Left lung (tissue), 10 donors: ENCODE results near the gene MCF2L2. TPM values are rescaled to one million over a fixed set of nuclear protein-coding genes. Genes with fewer than 3 reads are reported as not detected.
A peak's percentile ranks its signal among the peaks of the same experiment; 100 is the strongest.

Experiments
- ATAC-seq: fragments of 200-7000 bp; cut with Tn5 transposase; one replicate; pipeline ENCODE4 v1.9.1; 2020; ENCODE audit warnings: moderate library complexity
- DNase-seq, 4 donors: peaks; one replicate each; pipeline ENCODE4 v3.0.0-alpha.2; 2013 to 2020
- H3K27ac ChIP-seq, 2 donors: fragments of 200-600 bp; sonication (generic) in 1 of 2; one replicate each; pipeline versions ENCODE4 v1.5.0 to v1.8.0; 2020 to 2021
- H3K27me3 ChIP-seq, 2 donors: fragments of 200-600 bp; sonication (generic) in 1 of 2; one replicate each; pipeline versions ENCODE4 v1.5.0 to v1.8.0; 2020 to 2021
- H3K36me3 ChIP-seq, 2 donors: fragments of 200-600 bp; sonication (generic) in 1 of 2; one replicate each; pipeline versions ENCODE4 v1.5.0 to v1.8.0; 2020 to 2021
- H3K4me1 ChIP-seq, 2 donors: fragments of 200-600 bp; one replicate each; pipeline ENCODE4 v1.8.0; 2021
- H3K4me3 ChIP-seq, 2 donors: fragments of 200-600 bp; sonication (generic) in 1 of 2; one replicate each; pipeline versions ENCODE4 v1.5.0 to v1.8.0; 2020 to 2021; ENCODE audit warnings: mild to moderate bottlenecking in 1 of 2
- H3K9me3 ChIP-seq, 2 donors: fragments of 200-600 bp; sonication (generic) in 1 of 2; one replicate each; pipeline versions ENCODE4 v1.5.0 to v1.8.0; 2020 to 2021
- CTCF ChIP-seq, 2 donors: fragments of 200-600 bp; sonication (generic) in 1 of 2; IDR thresholded peaks; one replicate each; pipeline versions ENCODE4 v1.5.0 to v1.8.0; 2021; ENCODE audit warnings: antibody characterized with exemption in 2 of 2
- intact Hi-C, 2 donors: fragments of 100-400 bp; cut with DNase I; formaldehyde crosslinking; loops; one replicate each; pipeline versions ENCODE4 v1.11.2 to v1.14.2; 2022
- polyA plus RNA-seq, 6 donors: library from polyadenylated mRNA; unstranded; fragments of 120-200 nt; gene quantifications; one replicate each; pipeline ENCODE4 v1.2.1, GENCODE V29; 2013; ENCODE audit not compliant: insufficient read length in 6 of 6
- total RNA-seq, 2 donors: library from RNA; stranded (reverse); fragmentation: NEBNext Ultra II Directional; extraction: Animal tissue kit (Norgen Biotek cat#: 25700); gene quantifications; one replicate each; pipeline ENCODE4 v1.2.1, GENCODE V29; 2021
- donor health status: DM: no; HTN: yes; CAD: no.
- donor health status: DM: no; HTN: no; CAD: no.

MCF2L2 gene
- total and polyA plus RNA-seq, 8 donors, result 0.41 to 3.5 (median 2.2) TPM

DNA sequence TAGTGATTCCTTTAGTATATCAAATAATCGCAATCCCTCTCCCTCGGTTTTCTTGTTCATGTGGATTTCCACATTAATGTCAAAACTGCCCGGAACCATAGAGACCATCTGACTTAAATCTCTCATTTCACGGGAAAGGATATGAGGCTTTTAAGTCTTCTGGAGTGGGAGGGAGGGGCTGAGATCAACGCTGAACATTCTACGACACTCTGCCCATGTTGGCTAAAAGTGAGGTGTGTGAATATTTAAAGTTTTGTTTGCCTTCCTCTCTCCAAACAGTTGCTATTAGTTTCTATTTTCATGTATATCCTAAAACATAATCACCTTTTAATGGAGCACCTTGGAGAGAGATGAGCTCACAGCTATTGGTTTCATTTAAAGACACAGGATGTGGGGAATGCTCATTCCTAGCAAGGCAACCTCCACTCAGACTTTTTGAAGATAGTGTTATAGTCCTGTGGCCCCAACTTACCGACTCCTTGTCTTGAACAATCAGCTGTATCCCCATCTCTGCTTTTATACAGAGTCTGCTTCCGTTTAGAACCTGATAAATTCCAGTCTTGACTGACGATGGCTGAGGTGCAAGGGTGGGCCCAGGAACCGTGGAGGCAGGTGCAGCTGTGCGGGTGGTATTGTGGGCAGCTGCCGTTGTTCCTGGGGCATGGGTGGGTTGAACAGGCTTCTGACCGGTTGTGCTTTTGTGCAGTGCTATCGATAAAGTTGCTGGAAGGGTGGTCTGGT lies 275.0 kb downstream of the MCF2L2 start:
- Histone ChIP-seq H3K27me3 (no peaks in the 10 kb centered on the region), H3K4me1 (no peaks in the 10 kb centered on the region), H3K27ac (peak overlapping the region in 1 of 2 donors; percentile 56), H3K36me3 (no peaks in the 10 kb centered on the region), H3K4me3 (no peak overlapping the region), H3K9me3 (no peaks in the 10 kb centered on the region)
- peak; percentile 66 for ATAC-seq
- intact Hi-C loops, result no loop called here
- TF ChIP-seq CTCF (IDR thresholded peaks at IDR 0.05), result no peak
- DNase-seq, result peak in 1 of 4 donors; percentile 11

GRCh38 chr3:183151821-183152351 lies 276.5 kb downstream of the MCF2L2 start:
- DNase-seq, result peak in 3 of 4 donors; percentile 30 to 76 (median 63)

DNA sequence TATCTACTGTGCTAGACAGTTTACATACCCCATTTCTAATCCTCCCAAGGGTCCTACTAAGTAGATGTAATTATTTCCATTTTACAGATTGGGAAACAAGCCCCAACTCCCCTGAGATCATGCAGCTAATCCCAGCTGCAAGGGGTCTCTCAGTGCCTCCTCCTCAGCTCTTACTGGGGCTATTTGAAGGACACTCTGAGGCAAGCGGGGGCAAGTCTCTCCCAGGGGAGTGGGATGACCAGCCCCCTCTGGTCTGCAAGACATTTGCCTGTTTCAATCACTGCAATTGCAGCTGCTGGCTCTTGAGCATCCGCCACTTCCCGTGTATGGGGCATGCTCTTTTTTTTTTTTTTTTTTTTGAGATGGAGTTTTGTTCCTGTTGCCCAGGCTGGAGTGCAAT lies 277.3 kb downstream of the MCF2L2 start:
- H3K4me1 ChIP-seq, result no peaks in the 10 kb centered on the region
- ATAC-seq (no peak), DNase-seq (no peak)
- no peak overlapping the region for H3K4me3 ChIP-seq
- peaks cover 0 to 5% of the 10 kb centered on the region in 2 donors for H3K27me3 ChIP-seq
- no peaks in the 10 kb centered on the region for H3K36me3 ChIP-seq
- intact Hi-C loops, result no loop called here
- no peaks in the 10 kb centered on the region for H3K9me3 ChIP-seq
- peak overlapping the region in 1 of 2 donors; percentile 35 for H3K27ac ChIP-seq
- TF ChIP-seq CTCF (IDR thresholded peaks at IDR 0.05), result no peak

More at GRCh38 chr3:183151821-183152351, 276.5 kb downstream of the MCF2L2 start:
- Histone ChIP-seq H3K4me3 (no peak overlapping the region), H3K4me1 (no peaks in the 10 kb centered on the region), H3K27me3 (peaks cover 0 to 5% of the 10 kb centered on the region in 2 donors), H3K36me3 (no peaks in the 10 kb centered on the region), H3K27ac (peak overlapping the region; percentile 53 to 56), H3K9me3 (no peaks in the 10 kb centered on the region)
- intact Hi-C loops, result no loop called here
- peak; percentile 75 for ATAC-seq
- no peak for TF ChIP-seq CTCF (IDR thresholded peaks at IDR 0.05)

GRCh38 chr3:183149915-183150750 lies 278.3 kb downstream of the MCF2L2 start:
- ATAC-seq, result no peak

More at GRCh38 chr3:183149915-183150750, 278.3 kb downstream of the MCF2L2 start:
- Histone ChIP-seq H3K36me3 (no peaks in the 10 kb centered on the region), H3K4me3 (no peak overlapping the region), H3K27ac (no peak overlapping the region), H3K4me1 (no peaks in the 10 kb centered on the region), H3K9me3 (no peaks in the 10 kb centered on the region), H3K27me3 (peaks cover 0 to 5% of the 10 kb centered on the region in 2 donors)
- DNase-seq, result no peak
- TF ChIP-seq CTCF (IDR thresholded peaks at IDR 0.05), result no peak
- intact Hi-C loops, result no loop called here
